Raji (cell line): ENCODE results near the gene CRTC1.

Experiments
- POLR2A ChIP-seq: IDR thresholded peaks from 2 replicates; pipeline ENCODE4 v1.6.1; 2011; ENCODE audit warnings: low read depth, low read length, control low read depth; ENCODE audit not compliant: insufficient read depth

CRTC1 gene

GRCh38 chr19:18809149-18809868, 125.8 kb downstream of the CRTC1 start:
- no peak for TF ChIP-seq POLR2A

- no peak for TF ChIP-seq POLR2A
Measured at GRCh38 chr19:18814063-18814462, 130.6 kb downstream of the CRTC1 start.

- TF ChIP-seq POLR2A, result no peak
Measured at GRCh38 chr19:18815673-18816072, 132.2 kb downstream of the CRTC1 start.

- TF ChIP-seq POLR2A, result no peak
Measured at GRCh38 chr19:18817574-18817973, 134.1 kb downstream of the CRTC1 start.

- TF ChIP-seq POLR2A, result no peak
Measured at GRCh38 chr19:18828786-18829185, 145.3 kb downstream of the CRTC1 start.

- no peak for TF ChIP-seq POLR2A
Measured at GRCh38 chr19:18830488-18830887, 147.0 kb downstream of the CRTC1 start.

- peak; percentile 89 for TF ChIP-seq POLR2A
Measured at GRCh38 chr19:18831524-18832305, 148.2 kb downstream of the CRTC1 start, which contains the start of gene UPF1. Gene UPF1, plus strand, starts transcription at chr19:18831959. Its CDS starts 251 bp downstream, at chr19:18832210.
